ENCODE measurements around the gene CCDC82.

CCDC82 gene

GRCh38 chr11:96358321-96358720, 31.4 kb downstream of the CCDC82 start:
- DNase-seq = no peak

GRCh38 chr11:96357794-96358193, 31.9 kb downstream of the CCDC82 start:
- no peak for DNase-seq

DNA sequence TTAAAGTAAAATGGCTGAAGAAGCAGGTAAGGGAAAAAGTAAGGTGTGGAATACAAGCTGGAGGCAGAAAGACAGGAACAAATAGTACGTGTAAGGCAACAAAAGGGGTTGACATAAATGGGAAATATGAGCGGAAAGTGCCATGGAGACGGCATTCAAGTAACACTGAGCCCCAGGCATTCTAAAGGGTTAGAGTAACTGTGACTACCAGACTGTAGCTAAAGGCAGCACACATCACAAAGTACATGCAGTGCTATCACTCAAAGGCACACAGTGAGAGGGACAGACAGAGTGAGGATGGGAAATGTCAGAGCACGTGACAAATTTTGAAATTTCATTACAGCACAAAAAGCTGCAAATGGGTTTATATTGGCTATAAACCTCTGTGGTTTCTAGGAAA, 32.9 kb downstream of the CCDC82 start:
- DNase-seq = no peak

DNA sequence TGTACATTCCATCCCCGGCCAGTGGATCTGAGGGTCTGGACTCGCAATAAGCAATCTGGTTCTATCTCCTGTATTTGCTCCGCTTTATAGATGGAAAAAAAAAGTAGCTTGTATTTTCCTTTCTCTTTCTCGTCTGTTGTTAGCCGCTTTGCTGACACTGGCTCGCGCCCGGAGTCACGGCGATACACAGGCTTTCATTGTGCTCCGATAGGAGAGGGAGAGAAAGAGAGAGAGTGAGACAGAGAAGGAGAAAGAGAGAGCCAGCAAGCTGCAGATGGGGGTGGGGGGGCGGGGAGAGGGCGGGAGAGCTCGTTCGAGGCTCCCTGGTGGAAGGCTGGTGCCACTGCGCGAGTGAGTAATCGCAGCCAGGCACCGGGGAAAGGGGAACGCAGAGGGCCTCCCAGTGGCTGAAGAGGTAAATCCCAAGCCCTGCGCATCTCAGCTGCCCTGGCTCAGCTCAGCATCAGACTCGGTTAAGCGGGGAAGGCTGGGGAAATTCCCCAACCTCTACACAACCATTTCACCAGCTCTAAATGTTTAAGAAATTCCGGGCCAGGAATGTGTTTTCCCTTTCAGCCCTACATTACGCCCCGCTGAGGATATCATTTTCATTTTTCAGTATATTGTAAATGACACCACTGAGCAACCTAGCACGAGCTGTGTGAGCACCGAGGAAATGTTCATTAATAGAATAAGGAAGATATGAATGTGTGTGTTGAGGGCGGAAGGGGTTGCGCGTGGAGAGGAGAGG, 46.6 kb downstream of the CCDC82 start, which contains the start of gene MAML2:
MAML2 (minus strand) TSS at position 235 of the 751 bp plus-strand sequence. CDS start 1,300 bp downstream, outside the sequence.
- peak; percentile 84 for DNase-seq

GRCh38 chr11:96342014-96342960, 47.4 kb downstream of the CCDC82 start:
- no peak for DNase-seq

- no peak for DNase-seq
These were observed 48.3 kb downstream of the CCDC82 start for GRCh38 chr11:96341211-96342013.

DNA sequence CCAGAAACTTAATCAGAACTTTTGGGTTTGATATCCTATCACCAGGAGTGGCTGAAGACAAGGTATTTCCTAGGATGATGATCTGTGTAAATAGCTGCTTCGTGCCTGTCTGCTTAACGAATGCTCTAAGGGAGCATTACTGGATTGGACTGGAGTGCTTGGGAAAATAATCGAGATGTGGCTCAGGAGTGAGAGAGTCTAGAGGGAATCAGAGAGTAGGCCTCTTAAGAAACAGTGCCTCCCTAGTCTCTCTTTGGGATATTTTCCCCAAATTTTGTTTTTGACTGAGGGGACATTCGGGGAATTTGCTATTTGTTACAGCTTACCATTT, 49.2 kb downstream of the CCDC82 start:
- no peak for DNase-seq

DNA sequence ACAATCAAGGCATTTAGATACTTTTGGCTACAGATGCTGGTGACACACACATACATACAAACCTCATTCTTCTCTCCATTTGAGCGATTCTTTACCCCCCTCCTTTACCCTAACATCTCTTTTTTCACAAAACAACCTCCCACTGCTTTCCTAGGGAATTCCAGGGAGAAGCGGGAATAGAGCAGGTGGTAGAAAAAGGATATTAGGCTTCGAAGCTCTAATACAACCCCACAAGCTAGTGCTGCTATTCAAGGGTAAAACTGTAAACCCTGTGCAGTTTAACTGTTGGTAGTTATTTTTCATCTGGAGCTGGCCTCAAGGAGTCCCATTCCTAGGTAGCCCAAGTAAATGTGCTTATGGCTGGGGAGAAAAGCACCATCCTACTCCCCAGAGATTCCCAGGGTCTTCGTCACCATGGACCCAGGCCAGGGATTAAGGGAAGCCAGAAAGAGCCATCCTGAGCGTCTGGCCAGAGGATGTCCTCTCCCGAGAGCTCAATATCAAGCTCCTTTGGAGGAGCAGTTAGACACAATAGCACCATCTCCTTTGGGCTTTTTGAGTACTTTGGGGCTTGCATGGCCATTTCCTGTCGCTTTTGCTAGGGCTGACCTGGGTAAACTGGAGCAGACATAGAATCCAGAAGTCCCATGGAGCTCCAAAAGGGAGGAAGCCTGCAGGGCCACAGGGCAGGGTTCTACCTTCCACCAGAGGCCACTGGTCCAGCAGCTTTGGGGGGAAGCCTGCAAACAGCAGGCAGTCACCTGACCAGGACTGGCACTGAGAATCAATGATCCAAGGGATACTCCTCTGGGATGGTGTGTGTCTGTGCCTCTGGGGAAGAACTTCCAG, 49.8 kb downstream of the CCDC82 start:
- DNase-seq = no peak

DNA sequence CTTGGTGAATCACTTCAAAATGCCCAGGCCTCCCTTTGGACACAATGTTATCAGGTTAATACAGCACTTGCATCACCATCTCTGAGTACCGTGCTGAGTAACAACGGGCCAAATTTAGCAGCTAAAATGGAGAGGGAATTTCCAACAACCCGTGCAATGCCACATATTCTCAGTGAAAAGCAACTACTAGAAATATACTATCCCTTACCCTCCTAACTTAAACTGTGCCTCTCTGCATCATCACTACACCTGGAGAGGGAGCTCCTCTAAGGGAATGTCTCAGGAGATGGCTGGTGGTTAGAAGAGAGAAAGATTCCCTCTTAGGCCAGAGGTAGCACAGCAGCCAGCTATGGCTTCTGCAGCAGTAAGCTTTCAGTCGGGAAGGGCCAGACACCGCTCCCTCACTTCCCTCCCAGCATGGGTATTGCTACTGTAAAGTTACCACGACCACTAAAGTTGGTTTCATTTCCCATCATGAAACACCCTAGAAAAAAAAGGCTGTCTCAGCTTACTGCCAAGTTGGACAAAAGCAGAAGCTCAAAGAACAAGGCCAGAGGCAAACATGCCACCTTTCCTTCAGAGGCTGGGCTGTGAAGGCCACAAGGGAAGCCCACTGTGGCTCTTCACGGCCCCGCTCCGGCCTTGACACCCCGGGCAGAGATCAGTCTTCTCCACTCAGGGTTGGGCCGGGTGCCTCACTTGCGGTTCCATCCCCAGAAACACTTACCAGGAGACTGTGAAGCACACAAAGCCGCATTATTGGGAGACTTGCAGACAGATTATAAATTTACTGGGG, 50.6 kb downstream of the CCDC82 start:
- DNase-seq = no peak

GRCh38 chr11:96337541-96338431, 51.9 kb downstream of the CCDC82 start:
- DNase-seq = no peak

GRCh38 chr11:96335388-96335787, 54.3 kb downstream of the CCDC82 start:
- no peak for DNase-seq

- DNase-seq = no peak
These were observed 55.5 kb downstream of the CCDC82 start for GRCh38 chr11:96334219-96334618.

DNA sequence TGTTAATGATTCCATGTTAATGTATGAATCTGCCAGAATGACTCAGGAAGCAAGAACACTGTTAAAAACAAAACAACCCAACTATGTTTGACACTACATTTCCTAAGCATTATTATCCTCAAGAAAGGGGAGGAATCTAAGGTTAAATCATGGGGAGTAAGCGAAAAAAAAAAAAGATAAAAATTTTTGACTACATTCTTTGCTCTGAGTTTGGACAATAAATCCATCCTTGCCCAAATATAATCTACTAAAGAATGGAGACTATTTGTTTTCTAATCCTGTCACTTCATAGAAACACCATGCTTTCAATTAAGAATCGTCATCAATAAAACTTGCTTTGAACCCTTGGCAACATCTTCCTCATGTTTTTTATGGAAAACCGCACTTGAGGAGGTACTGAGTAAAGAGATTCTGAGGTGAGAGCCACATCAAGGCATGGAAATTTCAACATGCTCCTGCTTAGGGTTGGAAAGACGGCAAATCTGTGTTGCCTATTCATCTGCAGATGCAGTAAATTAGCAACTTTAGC, 56.5 kb downstream of the CCDC82 start:
- no peak for DNase-seq

DNA sequence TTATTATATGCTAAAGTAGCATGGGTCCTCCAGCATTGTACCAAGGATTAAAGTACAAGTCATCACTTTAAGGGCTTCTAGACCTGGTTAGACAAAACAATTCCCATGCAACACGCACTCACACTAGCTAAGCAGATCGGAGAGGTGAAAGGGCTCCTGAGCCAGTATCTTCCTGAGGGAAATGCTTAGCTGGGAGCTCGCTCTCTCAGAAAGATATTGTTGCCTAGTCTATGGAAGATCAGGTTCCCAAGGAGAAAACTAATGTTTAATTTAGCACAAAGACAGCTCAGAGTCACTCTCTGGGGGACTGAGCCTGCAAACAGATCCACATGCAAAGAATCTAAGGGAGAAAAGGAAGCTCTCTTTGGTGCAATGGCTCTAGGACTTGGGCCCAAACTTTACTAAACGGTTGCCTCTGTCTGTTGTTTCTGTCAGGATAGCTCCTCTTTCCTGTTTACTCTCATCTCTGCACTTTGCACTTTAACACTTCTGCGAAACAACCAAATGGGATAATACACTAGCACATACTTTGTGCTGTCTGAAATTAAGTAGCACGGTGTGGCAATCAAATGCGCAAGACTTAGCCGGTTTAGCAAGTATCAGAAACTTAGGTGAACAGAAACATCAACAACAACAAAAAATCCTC, 57.5 kb downstream of the CCDC82 start:
- DNase-seq = no peak

- DNase-seq = no peak
These were observed 58.0 kb downstream of the CCDC82 start for GRCh38 chr11:96331699-96332116.

- no peak for DNase-seq
These were observed 59.2 kb downstream of the CCDC82 start for GRCh38 chr11:96330511-96330859.

- no peak for DNase-seq
These were observed 59.7 kb downstream of the CCDC82 start for GRCh38 chr11:96329855-96330510.

- no peak for DNase-seq
These were observed 60.3 kb downstream of the CCDC82 start for GRCh38 chr11:96329419-96329818.
